Common myeloid progenitor, CD34-positive (primary cell): ENCODE measurements around the gene LST1.
"Not testable (repeated sequence)": the region's sequence is repeated elsewhere in the genome, so short reads cannot be mapped to it uniquely, and the experiment has no call there.

Experiments
- CTCF ChIA-PET: fragments of 350-600 bp; sonication (Branson Sonifier 250); formaldehyde crosslinking; loops from one replicate; lab custom pipeline; 2021; ENCODE audit warnings: antibody characterized with exemption; lab: Charles Lee
- POLR2A ChIA-PET: fragments of 350-600 bp; sonication (Branson Sonifier 250); formaldehyde crosslinking; loops from one replicate; lab custom pipeline; 2021; ENCODE audit warnings: antibody characterized with exemption; lab: Charles Lee
- DNase-seq, 3 donors: peaks; one replicate each; pipeline versions ENCODE4 v3.0.0 to v3.0.0-alpha.2; 2013
- H3K27ac ChIP-seq, 2 experiments: 1 replicate in 1 of 2; 2 replicates in 1 of 2; pipeline ENCODE4 v1.7.0; 2013; ENCODE audit warnings: inconsistent platforms in 2 of 2, low read length in 2 of 2, mild to moderate bottlenecking in 2 of 2, low read depth in 1 of 2, moderate library complexity in 1 of 2; ENCODE audit not compliant: severe bottlenecking in 2 of 2, insufficient read depth in 1 of 2, poor library complexity in 1 of 2
- H3K27me3 ChIP-seq, 5 experiments: replicated peaks in 2 of 5; 1 replicate in 3 of 5; 2 replicates in 2 of 5; pipeline versions ENCODE4 v1.6.1 to v1.7.0; 2013; ENCODE audit warnings: low read length in 4 of 5, mild to moderate bottlenecking in 2 of 5, moderate library complexity in 2 of 5, inconsistent platforms in 1 of 5; ENCODE audit not compliant: insufficient read depth in 5 of 5, control insufficient read depth in 4 of 5
- H3K36me3 ChIP-seq, 4 experiments: 1 replicate in 2 of 4; 2 replicates in 2 of 4; pipeline versions ENCODE4 v1.6.1 to v1.7.0; 2013; ENCODE audit warnings: low read length in 3 of 4, control low read depth in 1 of 4, mild to moderate bottlenecking in 1 of 4; ENCODE audit not compliant: control insufficient read depth in 4 of 4, insufficient read depth in 4 of 4
- H3K4me1 ChIP-seq, 4 experiments: 1 replicate in 3 of 4; 2 replicates in 1 of 4; pipeline versions ENCODE4 v1.6.1 to v1.7.1; 2013; ENCODE audit warnings: low read length in 3 of 4, mild to moderate bottlenecking in 3 of 4, control low read depth in 1 of 4, inconsistent platforms in 1 of 4, moderate library complexity in 1 of 4; ENCODE audit not compliant: control insufficient read depth in 4 of 4, insufficient read depth in 4 of 4; ENCODE audit errors: control extremely low read depth in 1 of 4
- H3K4me3 ChIP-seq, 7 experiments: 1 replicate in 4 of 7; 2 replicates in 3 of 7; pipeline versions ENCODE4 v1.5.1 to v1.7.0; 2013; ENCODE audit warnings: mild to moderate bottlenecking in 7 of 7, low read length in 6 of 7, moderate library complexity in 6 of 7, inconsistent platforms in 2 of 7, low read depth in 2 of 7, control low read depth in 1 of 7; ENCODE audit not compliant: insufficient read depth in 4 of 7, control insufficient read depth in 1 of 7; ENCODE audit errors: extremely low read depth in 1 of 7
- H3K9me3 ChIP-seq, 5 experiments: 1 replicate in 4 of 5; 2 replicates in 1 of 5; pipeline versions ENCODE4 v1.6.1 to v1.7.1; 2013; ENCODE audit warnings: low read length in 4 of 5, mild to moderate bottlenecking in 2 of 5, inconsistent platforms in 1 of 5, low read depth in 1 of 5, moderate library complexity in 1 of 5; ENCODE audit not compliant: control insufficient read depth in 4 of 5, insufficient read depth in 2 of 5; ENCODE audit errors: control extremely low read depth in 1 of 5
- WGBS: methylation state at CpG from one replicate; pipeline ENCODE4 v1.1.5; 2013; ENCODE audit not compliant: insufficient coverage; 5-methylcytosine and 5-hydroxymethylcytosine counted together

Gene LST1

DNA sequence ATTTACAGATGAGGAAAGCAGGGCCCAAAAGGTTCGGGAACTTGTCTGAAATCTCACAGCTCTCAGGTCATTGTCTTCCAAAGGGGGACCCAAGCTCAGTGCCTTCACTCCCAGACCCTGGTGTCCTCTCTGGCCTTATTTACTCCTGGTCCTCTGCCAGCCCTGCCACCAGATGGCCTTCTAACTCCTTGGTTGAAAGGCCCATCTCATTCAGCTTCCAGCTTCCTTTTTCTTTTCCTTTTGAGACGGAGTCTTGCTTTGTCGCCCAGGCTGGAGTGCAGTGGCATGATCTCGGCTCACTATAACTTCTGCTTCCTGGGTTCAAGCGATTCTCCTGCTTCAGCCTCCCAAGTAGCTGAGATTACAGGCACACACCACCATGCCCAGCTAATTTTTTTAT lies 34.7 kb upstream of the LST1 start:
- 19% methylated on average over 2 of the region's 5 CpGs for WGBS
- not testable (repeated sequence) for H3K27me3 ChIP-seq, H3K36me3 ChIP-seq, H3K4me3 ChIP-seq, H3K9me3 ChIP-seq, H3K27ac ChIP-seq
- CTCF ChIA-PET, result interaction anchor here (0.7 to 24.7 kb wide), 25 partner anchors 8 to 281 kb away, joined by 3 to 557 read pairs (median 5); partner anchors contain the start of genes AIF1, GPANK1, HSPA1B and LSM2
- peak; percentile 86 to 90 (median 87) for DNase-seq
- POLR2A ChIA-PET, result interaction anchor here (0.5 to 1.7 kb wide), 5 partner anchors 10 to 315 kb away, joined by 5 to 10 read pairs (median 7); no protein-coding TSS in a partner anchor
- peaks cover 12 to 40% (median 25%) of the 10 kb centered on the region in 4 experiments for H3K4me1 ChIP-seq

DNA sequence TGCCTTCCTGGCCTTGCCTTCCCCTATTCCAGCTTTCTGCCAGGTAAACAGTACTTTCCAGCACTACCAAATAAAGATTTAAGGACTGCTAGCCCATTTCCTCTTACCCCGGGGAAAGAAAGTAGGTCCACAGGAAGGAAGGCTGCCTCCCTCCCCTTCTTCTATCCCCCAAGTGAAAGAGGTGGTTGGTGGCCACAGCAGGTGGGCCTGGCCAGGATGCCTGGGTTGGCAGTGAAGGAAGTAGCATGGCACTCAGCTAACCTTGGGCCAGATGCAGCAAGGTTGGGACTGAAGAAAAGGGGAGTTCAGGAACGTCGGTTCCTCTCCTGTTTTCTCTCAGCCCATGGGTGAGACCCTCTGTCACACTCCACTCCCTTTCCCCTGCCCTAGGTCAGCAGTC lies 29.8 kb upstream of the LST1 start:
- Histone ChIP-seq H3K4me3 (peak overlapping the region in 1 of 7 experiments; percentile 4), H3K9me3 (no peaks in the 10 kb centered on the region), H3K27me3 (no peaks in the 10 kb centered on the region), H3K4me1 (peaks cover 30 to 57% (median 51%) of the 10 kb centered on the region in 4 experiments), H3K36me3 (peaks cover 0 to 4% (median 1%) of the 10 kb centered on the region in 4 experiments), H3K27ac (no peak overlapping the region)
- DNase-seq, result peak in 2 of 3 donors; percentile 18 to 36
- WGBS, result 26% methylated on average over 3 of the region's 3 CpGs
- ChIA-PET POLR2A (no interaction called here), CTCF (interaction anchor here (7.2 to 24.7 kb wide), 2 partner anchors 26 to 40 kb away, joined by 127 to 557 read pairs; partner anchors contain the start of genes LST1, LTB, NCR3 and TNF)

DNA sequence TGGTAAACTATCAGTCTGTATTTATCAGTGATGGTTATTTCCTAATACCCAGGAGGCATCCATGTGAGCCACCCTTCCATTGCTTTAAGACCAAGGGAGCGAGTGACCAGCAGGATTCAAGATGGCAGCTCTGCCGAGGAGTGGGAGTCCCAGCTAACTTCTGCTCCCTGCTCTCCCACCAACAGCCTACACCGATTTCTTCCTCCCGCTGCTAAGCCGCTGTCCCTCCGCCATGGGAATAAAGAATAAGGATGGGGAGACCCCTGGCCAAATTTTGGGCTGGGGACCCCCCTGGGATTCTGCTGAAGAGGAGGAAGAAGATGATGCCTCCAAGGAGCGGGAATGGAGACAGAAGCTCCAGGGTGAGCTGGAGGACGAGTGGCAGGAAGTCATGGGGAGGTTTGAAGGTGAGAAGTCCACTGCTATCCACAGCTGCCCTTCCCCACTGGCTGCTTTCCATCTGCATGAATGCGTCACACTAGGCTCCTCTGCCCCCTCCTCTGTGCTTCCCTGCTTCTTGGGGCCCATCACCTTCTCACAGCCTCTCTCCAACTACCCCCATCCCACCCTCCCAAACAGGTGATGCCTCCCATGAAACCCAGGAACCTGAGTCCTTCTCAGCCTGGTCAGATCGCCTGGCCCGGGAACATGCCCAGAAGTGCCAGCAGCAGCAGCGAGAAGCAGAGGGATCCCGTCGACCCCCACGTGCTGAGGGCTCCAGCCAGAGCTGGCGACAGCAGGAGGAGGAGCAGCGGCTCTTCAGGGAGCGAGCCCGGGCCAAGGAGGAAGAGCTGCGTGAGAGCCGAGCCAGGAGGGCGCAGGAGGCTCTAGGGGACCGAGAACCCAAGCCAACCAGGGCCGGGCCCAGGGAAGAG lies 28.4 kb upstream of the LST1 start:
- Histone ChIP-seq H3K4me1 (peaks cover 28 to 70% (median 57%) of the 10 kb centered on the region in 4 experiments), H3K9me3 (no peaks in the 10 kb centered on the region), H3K36me3 (peaks cover 0 to 4% (median 1%) of the 10 kb centered on the region in 4 experiments), H3K27me3 (no peaks in the 10 kb centered on the region), H3K4me3 (peak overlapping the region in 4 of 7 experiments; percentile 37 to 51 (median 42)), H3K27ac (peak overlapping the region in 1 of 2 experiments; percentile 69)
- DNase-seq, result no peak
- WGBS, result 44% methylated on average over 19 of the region's 24 CpGs
- POLR2A ChIA-PET, result interaction anchor here (1.2 kb wide), 2 partner anchors 23 to 24 kb away, joined by 3 to 4 read pairs; partner anchors contain the start of gene LTB
- CTCF ChIA-PET, result interaction anchor here (0.9 to 24.7 kb wide), 5 partner anchors 8 to 94 kb away, joined by 3 to 557 read pairs (median 38); partner anchors contain the start of genes LST1, LTB, NCR3 and NFKBIL1

DNA sequence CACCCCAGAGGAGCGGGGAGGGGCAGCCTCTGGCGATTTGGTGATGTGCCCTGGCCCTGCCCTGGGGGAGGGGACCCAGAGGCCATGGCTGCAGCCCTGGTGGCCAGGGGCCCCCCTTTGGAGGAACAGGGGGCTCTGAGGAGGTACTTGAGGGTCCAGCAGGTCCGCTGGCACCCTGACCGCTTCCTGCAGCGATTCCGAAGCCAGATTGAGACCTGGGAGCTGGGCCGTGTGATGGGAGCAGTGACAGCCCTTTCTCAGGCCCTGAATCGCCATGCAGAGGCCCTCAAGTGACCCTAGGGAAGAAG lies 27.8 kb upstream of the LST1 start:
- H3K4me1 ChIP-seq, result peaks cover 28 to 76% (median 58%) of the 10 kb centered on the region in 4 experiments
- CTCF ChIA-PET, result interaction anchor here (0.9 to 24.7 kb wide), 6 partner anchors 9 to 94 kb away, joined by 3 to 557 read pairs (median 20); partner anchors contain the start of genes ATP6V1G2, LST1, LTB and NCR3
- peaks cover 0 to 4% (median 1%) of the 10 kb centered on the region in 4 experiments for H3K36me3 ChIP-seq
- H3K27ac ChIP-seq, result peak overlapping the region in 1 of 2 experiments; percentile 69
- H3K9me3 ChIP-seq, result no peaks in the 10 kb centered on the region
- 69% methylated on average over 7 of the region's 8 CpGs for WGBS
- POLR2A ChIA-PET, result interaction anchor here (1.1 to 2.7 kb wide), 5 partner anchors 17 to 28 kb away, joined by 3 to 13 read pairs (median 6); partner anchors contain the start of genes LST1, LTB and TNF
- H3K4me3 ChIP-seq, result peak overlapping the region in 4 of 7 experiments; percentile 37 to 51 (median 42)
- DNase-seq, result no peak
- no peaks in the 10 kb centered on the region for H3K27me3 ChIP-seq

DNA sequence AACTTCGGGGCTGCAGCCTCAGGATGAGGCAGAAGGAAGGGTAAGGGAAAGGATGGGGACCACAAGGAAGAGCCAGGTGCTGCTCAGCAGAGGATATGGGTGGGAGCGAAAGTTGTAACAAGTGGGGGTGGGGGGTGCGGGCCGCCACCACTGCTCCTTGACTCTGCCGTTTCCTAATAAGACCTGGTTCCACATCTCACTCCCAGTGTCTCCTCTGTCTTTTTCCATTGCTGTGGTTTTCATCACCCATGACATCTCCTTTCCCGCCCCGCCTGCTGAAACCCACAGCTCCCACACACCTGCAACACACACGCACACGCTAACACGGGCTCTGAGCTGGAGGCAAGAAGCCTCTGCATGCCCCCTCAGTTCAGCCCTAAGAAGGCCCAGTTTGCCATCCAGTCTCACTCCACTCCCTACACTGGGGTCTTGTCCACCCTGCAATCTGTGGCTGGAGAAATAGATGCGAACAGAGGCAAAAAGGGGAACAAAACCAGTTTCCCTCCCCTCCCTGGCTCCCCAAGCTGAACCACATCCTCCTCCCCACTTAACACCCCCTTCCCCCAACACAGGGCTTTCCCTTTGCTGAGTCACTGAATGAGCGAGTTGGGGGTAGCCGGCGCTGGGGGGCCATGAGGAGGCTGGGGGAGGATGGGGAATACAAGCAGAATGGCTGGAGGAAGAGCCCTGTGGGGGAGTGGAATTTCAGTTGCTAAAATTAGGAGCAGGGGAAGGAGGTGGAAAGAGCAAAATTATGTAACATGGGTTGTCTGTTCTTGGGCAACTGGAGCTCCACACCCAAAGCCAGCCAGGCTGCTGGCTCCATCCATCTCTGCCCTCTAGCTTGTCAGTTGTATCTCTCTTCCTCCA lies 27.2 kb upstream of the LST1 start:
- Histone ChIP-seq H3K9me3 (no peaks in the 10 kb centered on the region), H3K4me1 (peaks cover 30 to 82% (median 61%) of the 10 kb centered on the region in 4 experiments), H3K36me3 (peaks cover 0 to 4% (median 1%) of the 10 kb centered on the region in 4 experiments), H3K27me3 (no peaks in the 10 kb centered on the region), H3K4me3 (peak overlapping the region in 5 of 7 experiments; percentile 37 to 64 (median 44)), H3K27ac (peak overlapping the region in 1 of 2 experiments; percentile 69)
- 0% methylated on average over 8 of the region's 14 CpGs for WGBS
- ChIA-PET POLR2A (interaction anchor here (0.8 to 2.7 kb wide), 6 partner anchors 16 to 179 kb away, joined by 4 to 13 read pairs (median 6); partner anchors contain the start of genes AIF1, LST1, LTB and TNF), CTCF (interaction anchor here (0.9 to 24.7 kb wide), 10 partner anchors 10 to 259 kb away, joined by 3 to 557 read pairs (median 3); partner anchors contain the start of genes AIF1, ATP6V1G2, LST1 and LTB)
- DNase-seq, result peak; percentile 86 to 98 (median 98)

DNA sequence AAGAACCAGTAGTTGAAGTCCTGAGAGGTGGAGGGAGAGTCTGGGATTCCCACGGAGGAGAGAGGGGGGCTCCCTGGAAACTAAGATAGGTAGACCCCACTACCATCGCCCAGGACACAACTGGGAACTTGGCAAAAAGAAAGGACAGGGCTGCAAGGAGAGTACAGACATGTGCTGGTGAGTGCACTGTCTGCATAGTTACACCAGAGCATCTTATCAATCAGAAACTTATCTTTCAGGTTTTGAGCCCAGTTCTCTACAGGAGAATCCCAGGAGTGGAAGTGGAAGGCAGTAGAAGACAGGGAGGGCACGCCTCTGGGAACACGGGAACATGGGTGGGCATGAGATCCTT lies 26.5 kb upstream of the LST1 start:
- Histone ChIP-seq H3K9me3 (no peaks in the 10 kb centered on the region), H3K27ac (peak overlapping the region in 1 of 2 experiments; percentile 69), H3K36me3 (peaks cover 0 to 4% (median 1%) of the 10 kb centered on the region in 4 experiments), H3K4me3 (peak overlapping the region in 6 of 7 experiments; percentile 27 to 64 (median 42)), H3K4me1 (peaks cover 30 to 83% (median 62%) of the 10 kb centered on the region in 4 experiments), H3K27me3 (no peaks in the 10 kb centered on the region)
- DNase-seq, result no peak
- 15% methylated on average over 3 of the region's 4 CpGs for WGBS
- ChIA-PET CTCF (interaction anchor here (1.0 to 24.7 kb wide), 8 partner anchors 10 to 258 kb away, joined by 3 to 557 read pairs (median 4); partner anchors contain the start of genes AIF1, ATP6V1G2, LST1 and LTB), POLR2A (interaction anchor here (1.4 to 2.7 kb wide), 4 partner anchors 16 to 178 kb away, joined by 5 to 13 read pairs (median 6); partner anchors contain the start of genes LST1, LTB and TNF)
